Measurements from ENCODE around the gene SASH1.

The SASH1 gene

DNA sequence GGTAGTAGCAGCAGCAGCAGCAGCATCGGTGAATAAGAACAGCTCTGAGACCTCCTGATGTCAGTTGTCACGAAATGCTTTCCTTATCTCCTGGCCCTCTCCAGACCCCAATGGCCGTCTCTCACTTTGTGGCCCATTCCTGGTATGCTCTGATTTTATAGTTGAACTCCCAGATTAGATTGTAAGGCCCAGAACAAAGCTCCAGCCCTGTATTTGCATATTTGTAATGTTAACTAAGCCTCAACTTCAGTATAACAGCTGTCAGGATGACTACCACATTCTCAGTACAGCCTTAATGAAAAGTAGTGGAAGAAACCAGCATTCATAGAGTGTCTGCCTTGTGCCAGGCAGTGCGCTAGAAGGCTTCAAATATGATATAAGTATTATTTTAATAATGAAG, 180.9 kb downstream of the SASH1 start:
- Histone ChIP-seq H3K79me2 (ENCODE audit: insufficient read depth, low read length) (no peaks in the 10 kb centered on the region), H3K9me2 (ENCODE audit: low read depth, low read length) (no peaks in the 10 kb centered on the region), H3K4me2 (ENCODE audit: low read length) (no peak overlapping the region), H4K20me1 (ENCODE audit: insufficient read depth, low read length) (no peaks in the 10 kb centered on the region), H3K36me3 (ENCODE audit: insufficient read depth, low read length) (no peaks in the 10 kb centered on the region), H3K4me3 (ENCODE audit: low read depth, low read length, poor library complexity, severe bottlenecking) (no peak overlapping the region), H3K27ac (ENCODE audit: low read depth, low read length, poor library complexity, severe bottlenecking) (no peak overlapping the region), H3K9me3 (ENCODE audit: low read length) (no peaks in the 10 kb centered on the region), H3F3A (ENCODE audit: insufficient read depth, low read length) (no peaks in the 10 kb centered on the region), H3K4me1 (ENCODE audit: insufficient read depth, low read length, severe bottlenecking) (peaks cover 15% of the 10 kb centered on the region), H2AFZ (ENCODE audit: low read length) (no peak overlapping the region), H3K27me3 (ENCODE audit: insufficient read depth, low read length) (no peaks in the 10 kb centered on the region; the same call in 1 of the 2 replicates), H3K9ac (ENCODE audit: low read length) (no peak overlapping the region)
- TF ChIP-seq, protein P1, sequence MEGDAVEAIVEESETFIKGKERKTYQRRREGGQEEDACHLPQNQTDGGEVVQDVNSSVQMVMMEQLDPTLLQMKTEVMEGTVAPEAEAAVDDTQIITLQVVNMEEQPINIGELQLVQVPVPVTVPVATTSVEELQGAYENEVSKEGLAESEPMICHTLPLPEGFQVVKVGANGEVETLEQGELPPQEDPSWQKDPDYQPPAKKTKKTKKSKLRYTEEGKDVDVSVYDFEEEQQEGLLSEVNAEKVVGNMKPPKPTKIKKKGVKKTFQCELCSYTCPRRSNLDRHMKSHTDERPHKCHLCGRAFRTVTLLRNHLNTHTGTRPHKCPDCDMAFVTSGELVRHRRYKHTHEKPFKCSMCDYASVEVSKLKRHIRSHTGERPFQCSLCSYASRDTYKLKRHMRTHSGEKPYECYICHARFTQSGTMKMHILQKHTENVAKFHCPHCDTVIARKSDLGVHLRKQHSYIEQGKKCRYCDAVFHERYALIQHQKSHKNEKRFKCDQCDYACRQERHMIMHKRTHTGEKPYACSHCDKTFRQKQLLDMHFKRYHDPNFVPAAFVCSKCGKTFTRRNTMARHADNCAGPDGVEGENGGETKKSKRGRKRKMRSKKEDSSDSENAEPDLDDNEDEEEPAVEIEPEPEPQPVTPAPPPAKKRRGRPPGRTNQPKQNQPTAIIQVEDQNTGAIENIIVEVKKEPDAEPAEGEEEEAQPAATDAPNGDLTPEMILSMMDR (IDR thresholded peaks at IDR 0.05; ENCODE audit: low read length) = no peak
- TF ChIP-seq EZH2 (IDR thresholded peaks at IDR 0.05; ENCODE audit: borderline replicate concordance, low read length) = no peak

DNA sequence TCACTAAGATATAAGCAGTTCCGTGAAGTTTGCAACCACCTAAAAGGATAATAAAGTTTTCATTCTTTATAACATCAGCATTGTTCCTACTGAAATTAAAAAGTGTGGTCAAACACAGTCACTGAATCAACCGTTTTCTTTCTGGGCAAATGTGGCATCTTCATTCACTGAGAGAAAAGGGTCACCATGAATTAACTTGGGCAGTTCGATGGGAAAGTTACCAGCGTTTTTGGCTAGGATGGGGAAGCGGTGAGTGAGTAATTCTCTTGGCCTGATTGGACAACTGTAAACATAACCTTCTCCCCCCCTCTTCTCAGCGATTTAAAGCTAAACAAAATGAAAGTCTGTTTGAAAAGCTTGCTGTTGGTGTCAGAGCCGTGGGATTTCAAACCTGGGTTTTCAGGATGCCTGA, 181.8 kb downstream of the SASH1 start:
- H2AFZ ChIP-seq (ENCODE audit: low read length) = no peak overlapping the region
- H4K20me1 ChIP-seq (ENCODE audit: insufficient read depth, low read length) = no peaks in the 10 kb centered on the region
- no peaks in the 10 kb centered on the region for H3K27me3 ChIP-seq (ENCODE audit: insufficient read depth, low read length)
- H3K9me3 ChIP-seq (ENCODE audit: low read length) = no peaks in the 10 kb centered on the region
- H3K27ac ChIP-seq (ENCODE audit: low read depth, low read length, poor library complexity, severe bottlenecking) = no peak overlapping the region
- no peak overlapping the region for H3K9ac ChIP-seq (ENCODE audit: low read length)
- TF ChIP-seq EZH2 (IDR thresholded peaks at IDR 0.05; ENCODE audit: borderline replicate concordance, low read length) = no peak
- TF ChIP-seq, protein P1 (IDR thresholded peaks at IDR 0.05; ENCODE audit: low read length) = no peak
- no peaks in the 10 kb centered on the region for H3K79me2 ChIP-seq (ENCODE audit: insufficient read depth, low read length)
- no peak overlapping the region for H3K4me2 ChIP-seq (ENCODE audit: low read length)
- H3K9me2 ChIP-seq (ENCODE audit: low read depth, low read length) = no peaks in the 10 kb centered on the region
- no peaks in the 10 kb centered on the region for H3K36me3 ChIP-seq (ENCODE audit: insufficient read depth, low read length)
- no peaks in the 10 kb centered on the region for H3F3A ChIP-seq (ENCODE audit: insufficient read depth, low read length)
- no peak overlapping the region for H3K4me3 ChIP-seq (ENCODE audit: low read depth, low read length, poor library complexity, severe bottlenecking)
- peaks cover 14% of the 10 kb centered on the region for H3K4me1 ChIP-seq (ENCODE audit: insufficient read depth, low read length, severe bottlenecking)

DNA sequence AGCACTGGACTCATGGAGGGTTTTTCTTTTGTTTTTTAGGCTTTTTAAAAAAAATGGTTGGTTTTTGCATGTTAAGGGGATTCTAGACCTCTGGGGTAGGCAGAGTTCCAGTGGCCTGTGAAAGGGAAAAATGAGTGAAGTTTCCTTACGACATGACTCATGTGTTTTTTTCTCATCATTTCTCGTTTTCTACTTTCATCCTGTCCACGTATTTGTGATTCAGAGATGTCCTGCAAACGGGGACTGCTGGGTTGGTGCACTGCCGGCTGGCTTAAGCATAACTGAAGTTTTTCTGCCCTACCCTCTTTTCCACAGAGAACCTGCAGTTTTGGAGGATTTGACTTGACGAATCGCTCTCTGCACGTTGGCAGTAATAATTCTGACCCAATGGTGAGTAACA, 182.3 kb downstream of the SASH1 start:
- Histone ChIP-seq H2AFZ (ENCODE audit: low read length) (no peak overlapping the region), H3K79me2 (ENCODE audit: insufficient read depth, low read length) (no peaks in the 10 kb centered on the region), H3K4me2 (ENCODE audit: low read length) (no peak overlapping the region), H3K27me3 (ENCODE audit: insufficient read depth, low read length) (no peaks in the 10 kb centered on the region), H3K4me1 (ENCODE audit: insufficient read depth, low read length, severe bottlenecking) (peaks cover 9% of the 10 kb centered on the region), H3K27ac (ENCODE audit: low read depth, low read length, poor library complexity, severe bottlenecking) (no peak overlapping the region), H3K4me3 (ENCODE audit: low read depth, low read length, poor library complexity, severe bottlenecking) (no peak overlapping the region), H3K9me2 (ENCODE audit: low read depth, low read length) (no peaks in the 10 kb centered on the region), H3K9me3 (ENCODE audit: low read length) (no peaks in the 10 kb centered on the region), H3K9ac (ENCODE audit: low read length) (no peak overlapping the region), H4K20me1 (ENCODE audit: insufficient read depth, low read length) (no peaks in the 10 kb centered on the region), H3F3A (ENCODE audit: insufficient read depth, low read length) (no peaks in the 10 kb centered on the region), H3K36me3 (ENCODE audit: insufficient read depth, low read length) (no peaks in the 10 kb centered on the region)
- TF ChIP-seq EZH2 (IDR thresholded peaks at IDR 0.05; ENCODE audit: borderline replicate concordance, low read length) = no peak
- TF ChIP-seq, protein P1 (IDR thresholded peaks at IDR 0.05; ENCODE audit: low read length) = no peak
